GM20000 (cell line): ENCODE data around the gene ZNF215.
"Not testable (repeated sequence)": the region's sequence is repeated elsewhere in the genome, so short reads cannot be mapped to it uniquely, and the experiment has no call there.

Experiments
- DNase-seq: peaks from one replicate; pipeline ENCODE4 v3.0.0; 2012; ENCODE audit warnings: low spot score
- TF ChIP-seq, protein P1 (sequence below): IDR thresholded peaks from 2 replicates; pipeline ENCODE4 v1.5.1; 2012; ENCODE audit warnings: mild to moderate bottlenecking, control low read depth; ENCODE audit errors: extremely low read depth, missing control alignments

ZNF215 gene

DNA sequence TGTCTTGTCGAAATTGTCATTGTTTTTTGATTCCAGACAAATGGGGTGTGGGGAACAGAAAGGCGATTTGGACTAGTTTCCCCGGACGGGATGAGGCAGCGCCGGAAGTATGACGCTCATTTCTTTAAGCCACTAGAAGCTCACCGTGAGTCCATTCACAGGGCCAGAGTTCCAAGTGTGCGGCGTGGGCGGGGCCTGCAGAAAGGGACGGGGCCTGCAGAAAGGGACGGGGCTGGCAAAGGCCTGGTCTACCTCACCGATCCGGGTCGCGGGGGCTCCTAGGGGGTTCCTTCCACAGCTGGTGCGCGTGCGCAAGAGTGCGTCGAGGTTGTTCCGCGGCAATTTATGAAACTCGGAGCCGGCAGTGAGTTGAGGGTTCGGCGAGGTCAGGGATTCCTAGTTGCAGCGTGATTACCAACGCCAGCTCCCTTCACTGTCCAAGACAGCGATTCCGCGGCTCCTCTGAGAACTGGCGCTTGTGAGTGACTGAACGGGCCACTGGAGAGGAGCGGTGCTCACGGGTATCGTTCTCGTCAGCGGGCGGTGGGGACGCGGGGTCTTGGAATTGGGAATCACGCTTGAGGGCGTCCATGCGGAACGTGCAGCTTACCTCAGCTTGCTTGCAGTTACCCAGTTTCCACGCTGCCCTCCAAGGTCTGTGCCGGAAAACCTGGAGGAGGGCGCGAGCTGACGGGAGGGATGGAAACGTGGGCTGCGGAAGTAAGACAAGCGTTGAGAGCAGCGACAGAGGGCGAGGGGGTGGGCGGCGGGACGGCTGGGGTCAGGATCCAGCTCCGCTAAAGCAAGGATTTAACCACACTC is at the start of gene ZNF215:
Gene ZNF215, plus strand, starts transcription at position 219 of the 822 bp plus-strand sequence. CDS start 5,847 bp downstream, outside the sequence.
- TF ChIP-seq, protein P1, sequence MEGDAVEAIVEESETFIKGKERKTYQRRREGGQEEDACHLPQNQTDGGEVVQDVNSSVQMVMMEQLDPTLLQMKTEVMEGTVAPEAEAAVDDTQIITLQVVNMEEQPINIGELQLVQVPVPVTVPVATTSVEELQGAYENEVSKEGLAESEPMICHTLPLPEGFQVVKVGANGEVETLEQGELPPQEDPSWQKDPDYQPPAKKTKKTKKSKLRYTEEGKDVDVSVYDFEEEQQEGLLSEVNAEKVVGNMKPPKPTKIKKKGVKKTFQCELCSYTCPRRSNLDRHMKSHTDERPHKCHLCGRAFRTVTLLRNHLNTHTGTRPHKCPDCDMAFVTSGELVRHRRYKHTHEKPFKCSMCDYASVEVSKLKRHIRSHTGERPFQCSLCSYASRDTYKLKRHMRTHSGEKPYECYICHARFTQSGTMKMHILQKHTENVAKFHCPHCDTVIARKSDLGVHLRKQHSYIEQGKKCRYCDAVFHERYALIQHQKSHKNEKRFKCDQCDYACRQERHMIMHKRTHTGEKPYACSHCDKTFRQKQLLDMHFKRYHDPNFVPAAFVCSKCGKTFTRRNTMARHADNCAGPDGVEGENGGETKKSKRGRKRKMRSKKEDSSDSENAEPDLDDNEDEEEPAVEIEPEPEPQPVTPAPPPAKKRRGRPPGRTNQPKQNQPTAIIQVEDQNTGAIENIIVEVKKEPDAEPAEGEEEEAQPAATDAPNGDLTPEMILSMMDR = no peak
- DNase-seq = peak; percentile 78

DNA sequence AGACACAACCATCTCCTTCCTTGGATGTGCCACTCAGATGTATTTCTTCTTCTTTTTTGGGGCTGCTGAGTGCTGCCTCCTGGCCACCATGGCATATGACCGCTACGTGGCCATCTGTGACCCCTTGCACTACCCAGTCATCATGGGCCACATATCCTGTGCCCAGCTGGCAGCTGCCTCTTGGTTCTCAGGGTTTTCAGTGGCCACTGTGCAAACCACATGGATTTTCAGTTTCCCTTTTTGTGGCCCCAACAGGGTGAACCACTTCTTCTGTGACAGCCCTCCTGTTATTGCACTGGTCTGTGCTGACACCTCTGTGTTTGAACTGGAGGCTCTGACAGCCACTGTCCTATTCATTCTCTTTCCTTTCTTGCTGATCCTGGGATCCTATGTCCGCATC is 49.3 kb upstream of the ZNF215 start:
- TF ChIP-seq, protein P1 = no peak
- no peak for DNase-seq

DNA sequence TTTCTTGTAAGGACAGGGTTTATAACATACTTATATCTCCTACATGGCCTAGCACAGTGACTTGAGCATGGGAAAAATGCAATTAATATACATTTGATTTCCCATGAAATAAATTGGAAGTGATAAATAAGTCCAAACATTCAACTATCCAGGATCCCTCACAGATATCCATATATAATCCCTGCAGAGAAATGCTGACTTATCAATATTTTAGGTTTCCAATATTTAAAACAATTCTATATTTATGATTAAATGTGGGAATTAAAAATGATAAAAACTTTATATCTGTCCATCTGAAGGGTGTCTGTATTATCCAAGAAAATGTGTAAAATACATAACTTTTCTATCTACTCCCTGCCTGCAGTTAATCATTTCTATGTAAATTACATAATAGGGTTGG is 43.5 kb upstream of the ZNF215 start:
- TF ChIP-seq, protein P1 = no peak
- DNase-seq = no peak

DNA sequence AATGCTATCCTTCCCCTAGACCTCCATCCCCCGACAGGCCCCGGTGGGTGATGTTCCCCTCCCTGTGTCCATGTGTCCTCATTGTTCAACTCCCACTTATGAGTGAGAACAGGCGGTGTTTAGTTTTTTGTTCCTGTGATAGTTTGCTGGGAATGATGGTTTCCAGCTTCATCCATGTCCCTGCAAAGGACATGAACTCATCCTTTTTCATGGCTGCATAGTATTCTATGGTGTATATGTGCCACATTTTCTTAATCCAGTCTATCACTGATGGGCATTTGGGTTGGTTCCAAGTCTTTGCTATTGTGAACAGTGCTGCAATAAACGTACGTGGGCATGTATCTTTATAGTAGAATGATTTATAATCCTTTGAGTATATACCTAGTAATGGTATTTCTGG is 38.5 kb upstream of the ZNF215 start:
- not testable (repeated sequence) for DNase-seq

DNA sequence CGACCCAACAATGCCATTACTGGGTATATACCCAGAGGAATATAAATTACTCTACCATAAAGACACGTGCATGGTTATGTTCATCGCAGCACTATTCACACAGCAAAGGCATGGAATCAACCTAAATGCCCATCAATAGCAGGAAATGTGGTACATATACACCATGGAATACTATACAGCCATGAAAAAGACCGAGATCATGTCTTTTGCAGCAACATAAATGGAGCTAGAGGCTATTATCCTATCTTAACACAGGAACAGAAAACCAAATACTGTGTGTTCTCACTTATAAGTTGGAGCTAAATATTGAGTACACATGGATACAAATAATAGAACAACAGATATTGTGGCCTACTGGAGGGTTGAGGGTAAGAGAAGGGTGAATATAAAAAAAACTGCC is 37.4 kb upstream of the ZNF215 start:
- no peak for DNase-seq
- TF ChIP-seq, protein P1 = no peak

DNA sequence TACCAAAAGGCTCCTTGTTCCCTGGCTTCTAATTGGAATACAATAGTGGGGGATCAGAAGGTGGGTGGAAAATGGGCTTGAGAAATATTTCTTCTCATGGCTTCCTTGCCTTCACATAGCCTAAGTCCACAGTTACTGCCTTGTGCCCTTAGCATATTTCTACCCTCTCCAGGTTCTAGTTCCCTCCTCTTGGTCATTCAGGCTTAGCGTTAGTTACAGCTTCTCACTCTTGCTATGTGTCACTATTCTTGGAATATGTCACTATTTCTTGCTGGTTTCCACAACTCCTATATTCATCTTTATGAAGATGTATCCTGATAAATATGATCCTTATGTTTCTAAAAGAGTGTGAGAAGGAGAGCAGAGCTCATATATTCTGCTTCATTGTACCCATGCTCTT is 36.4 kb upstream of the ZNF215 start:
- TF ChIP-seq, protein P1 = no peak
- no peak for DNase-seq

DNA sequence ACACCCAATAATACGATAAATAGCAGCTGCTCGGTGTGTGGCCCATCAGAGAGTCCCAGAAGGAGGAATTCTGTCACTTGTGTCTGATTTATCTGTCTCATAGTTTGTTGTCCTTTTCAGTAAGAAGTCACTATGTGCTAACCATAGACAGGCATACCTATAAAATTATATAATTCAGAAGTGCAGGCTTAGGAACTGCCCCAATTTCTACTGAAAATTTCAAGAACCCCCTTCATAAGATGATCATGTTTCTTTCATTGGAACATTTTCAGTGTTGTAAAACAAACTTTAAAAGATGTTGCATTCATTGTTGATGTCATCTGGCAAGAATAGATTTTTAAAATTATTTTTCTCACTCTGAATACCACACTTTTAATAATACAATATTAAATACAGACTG is 33.8 kb upstream of the ZNF215 start, which contains the start of gene OR2D2:
Gene OR2D2, minus strand, starts transcription at position 101 of the 400 bp plus-strand sequence. Its CDS starts 0 bp downstream, at position 101.
- DNase-seq = no peak
- TF ChIP-seq, protein P1 = no peak

DNA sequence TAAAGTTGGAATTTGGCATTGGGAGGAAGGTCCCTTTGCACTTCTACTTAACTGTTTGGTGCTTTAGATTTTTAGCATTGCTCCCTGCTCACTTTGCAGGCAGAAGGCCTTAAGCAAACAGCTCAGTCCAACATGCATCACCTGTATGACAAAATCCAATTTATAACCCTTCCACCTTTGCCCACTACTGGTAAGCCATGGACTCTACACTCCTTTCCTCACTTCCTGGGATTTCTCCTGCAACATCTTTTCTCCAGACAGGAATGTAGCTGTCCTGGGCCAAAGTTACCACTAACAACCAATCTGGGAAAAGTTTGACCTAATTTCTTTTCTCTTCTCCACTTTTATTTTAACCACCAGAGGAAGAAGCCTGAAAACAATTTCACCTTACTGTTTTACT is 32.1 kb upstream of the ZNF215 start:
- TF ChIP-seq, protein P1 = no peak

More for the DNA sequence above, 32.1 kb upstream of the ZNF215 start:
- DNase-seq = no peak
